ENCODE measurements around the gene SLCO4A1. TPM values are rescaled to one million over a fixed set of nuclear protein-coding genes. Genes with fewer than 3 reads are reported as not detected.

Gene SLCO4A1
- total RNA-seq, 5 donors from 2014 or later (not counting 1 experiment from before 2014, with no cell fraction given), result 0.98 to 7.2 (median 5.4) TPM

- no peak for DNase-seq
- H3K9me3 Mint-ChIP-seq, result no peaks in the 10 kb centered on the region
- ChIA-PET CTCF (no interaction called here), POLR2A (no interaction called here)
- Histone ChIP-seq H3K9me3 (no peaks in the 10 kb centered on the region), H3K27ac (ENCODE audit: low read length) (no peak overlapping the region), H3K4me1 (ENCODE audit: control insufficient read depth in 1 of 2, extremely low read depth in 1 of 2, insufficient read depth in 2 of 2, low read length in 2 of 2) (peaks cover 8 to 44% of the 10 kb centered on the region in 2 experiments), H3K36me3 (ENCODE audit: control insufficient read depth in 2 of 2, extremely low read depth in 1 of 2, insufficient read depth in 1 of 2, low read length in 1 of 2) (no peaks in the 10 kb centered on the region), H3K4me3 (ENCODE audit: control insufficient read depth in 1 of 2, extremely low read depth in 1 of 2, low read length in 1 of 2) (no peak overlapping the region), H3K27me3 (replicated peaks in 1 of 2; ENCODE audit: control insufficient read depth in 2 of 2, extremely low read depth in 1 of 2, insufficient read depth in 2 of 2, low read length in 1 of 2) (peaks cover 0 to 18% of the 10 kb centered on the region in 2 experiments)
- ATAC-seq (replicated peaks in 1 of 4), result no peak
- H3K4me1 Mint-ChIP-seq, result peaks cover 21 to 40% (median 39%) of the 10 kb centered on the region in 3 donors
- no peaks in the 10 kb centered on the region for H3K27me3 Mint-ChIP-seq
- H3K27ac Mint-ChIP-seq, result no peak overlapping the region
- WGBS (ENCODE audit: insufficient coverage), result 95% methylated on average over 6 of the region's 6 CpGs
- H3K36me3 Mint-ChIP-seq, result no peaks in the 10 kb centered on the region
- H3K4me3 Mint-ChIP-seq, result no peak overlapping the region
Measured at GRCh38 chr20:62649140-62649539, 6.8 kb downstream of the SLCO4A1 start.

DNA sequence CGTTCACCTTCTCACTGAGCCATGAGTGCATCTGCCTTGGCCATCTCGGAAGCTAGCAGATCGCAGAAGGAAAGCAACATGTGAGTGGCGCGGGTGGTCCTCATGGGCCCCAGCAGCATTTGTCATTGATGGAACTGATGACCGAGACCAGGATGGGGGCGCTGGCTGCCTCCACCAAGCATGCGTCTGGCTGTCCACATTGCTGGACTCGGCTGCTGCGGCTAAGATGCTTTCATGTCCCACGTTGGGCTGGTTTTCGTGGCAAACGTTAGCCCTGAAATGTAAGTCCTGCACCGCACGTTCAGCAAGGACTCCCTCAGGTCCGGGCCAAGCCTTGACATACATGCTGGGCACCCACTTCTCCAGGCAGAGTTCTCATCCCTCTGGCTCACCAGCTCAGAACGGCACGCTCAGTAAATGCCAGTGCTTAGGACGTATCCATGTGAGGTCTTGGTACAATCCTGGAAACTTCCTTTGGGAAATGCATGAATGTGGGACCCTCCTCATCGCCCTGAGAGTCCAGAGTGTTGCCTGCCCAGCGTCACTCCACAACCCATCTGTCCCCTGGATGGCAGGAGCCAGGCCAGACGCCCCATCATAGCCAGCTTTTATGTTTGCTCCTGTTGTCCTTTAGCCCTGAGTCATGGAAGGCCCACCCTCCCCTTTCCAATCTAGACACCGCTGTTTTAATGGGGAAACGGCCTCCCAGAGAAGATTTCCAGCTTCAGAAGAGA lies 8.4 kb downstream of the SLCO4A1 start:
- Histone ChIP-seq H3K4me1 (ENCODE audit: control insufficient read depth in 1 of 2, extremely low read depth in 1 of 2, insufficient read depth in 2 of 2, low read length in 2 of 2) (peaks cover 8 to 34% of the 10 kb centered on the region in 2 experiments), H3K4me3 (ENCODE audit: control insufficient read depth in 1 of 2, extremely low read depth in 1 of 2, low read length in 1 of 2) (no peak overlapping the region), H3K27me3 (replicated peaks in 1 of 2; ENCODE audit: control insufficient read depth in 2 of 2, extremely low read depth in 1 of 2, insufficient read depth in 2 of 2, low read length in 1 of 2) (peaks cover 0 to 2% of the 10 kb centered on the region in 2 experiments), H3K36me3 (ENCODE audit: control insufficient read depth in 2 of 2, extremely low read depth in 1 of 2, insufficient read depth in 1 of 2, low read length in 1 of 2) (no peaks in the 10 kb centered on the region), H3K9me3 (no peaks in the 10 kb centered on the region), H3K27ac (ENCODE audit: low read length) (peak overlapping the region; percentile 88)
- H3K4me3 Mint-ChIP-seq, result peak overlapping the region; percentile 75 to 82 (median 77)
- CTCF ChIA-PET, result interaction anchor here (0.6 to 0.9 kb wide), 4 partner anchors 8 to 143 kb away, joined by 3 to 6 read pairs (median 4); partner anchors contain the start of gene SLCO4A1 (in 1 of the 2)
- peak in 1 of 4 experiments; percentile 2 for ATAC-seq (replicated peaks in 1 of 4)
- H3K9me3 Mint-ChIP-seq, result no peaks in the 10 kb centered on the region
- no peaks in the 10 kb centered on the region for H3K36me3 Mint-ChIP-seq
- POLR2A ChIA-PET, result interaction anchor here (0.5 to 1.1 kb wide), 4 partner anchors 68 to 352 kb away, joined by 3 to 5 read pairs (median 4); partner anchors contain the start of gene MRGBP (in 1 of the 2)
- no peak for DNase-seq
- no peaks in the 10 kb centered on the region for H3K27me3 Mint-ChIP-seq
- peak overlapping the region; percentile 95 to 97 for H3K27ac Mint-ChIP-seq
- peaks cover 21 to 38% (median 33%) of the 10 kb centered on the region in 3 donors for H3K4me1 Mint-ChIP-seq
- WGBS (ENCODE audit: insufficient coverage), result 89% methylated on average over 23 of the region's 24 CpGs

- peaks cover 21 to 38% (median 33%) of the 10 kb centered on the region in 3 donors for H3K4me1 Mint-ChIP-seq
- peak overlapping the region; percentile 95 to 97 for H3K27ac Mint-ChIP-seq
- H3K4me3 ChIP-seq (ENCODE audit: control insufficient read depth in 1 of 2, extremely low read depth in 1 of 2, low read length in 1 of 2), result peak overlapping the region; percentile 50 to 53
- whole genome bisulfite sequencing (ENCODE audit: insufficient coverage), result 6% methylated on average over 18 of the region's 24 CpGs
- H3K36me3 ChIP-seq (ENCODE audit: control insufficient read depth in 2 of 2, extremely low read depth in 1 of 2, insufficient read depth in 1 of 2, low read length in 1 of 2), result no peaks in the 10 kb centered on the region
- POLR2A ChIA-PET, result interaction anchor here (0.5 to 1.2 kb wide), 5 partner anchors 8 to 352 kb away, joined by 3 to 6 read pairs (median 4); partner anchors contain the start of gene MRGBP (in 1 of the 2)
- ATAC-seq (replicated peaks in 1 of 4) (peak; percentile 65 to 86 (median 72)), DNase-seq (peak; percentile 59 to 95 (median 92))
- peak overlapping the region; percentile 88 for H3K27ac ChIP-seq (ENCODE audit: low read length)
- no peaks in the 10 kb centered on the region for H3K9me3 Mint-ChIP-seq
- H3K9me3 ChIP-seq, result no peaks in the 10 kb centered on the region
- peak overlapping the region; percentile 75 to 82 (median 77) for H3K4me3 Mint-ChIP-seq
- no peaks in the 10 kb centered on the region for H3K27me3 ChIP-seq (replicated peaks in 1 of 2; ENCODE audit: control insufficient read depth in 2 of 2, extremely low read depth in 1 of 2, insufficient read depth in 2 of 2, low read length in 1 of 2)
- peaks cover 8 to 33% of the 10 kb centered on the region in 2 experiments for H3K4me1 ChIP-seq (ENCODE audit: control insufficient read depth in 1 of 2, extremely low read depth in 1 of 2, insufficient read depth in 2 of 2, low read length in 2 of 2)
- CTCF ChIA-PET, result interaction anchor here (0.6 to 0.9 kb wide), 4 partner anchors 9 to 143 kb away, joined by 3 to 6 read pairs (median 4); partner anchors contain the start of gene SLCO4A1 (in 1 of the 2)
- H3K36me3 Mint-ChIP-seq, result no peaks in the 10 kb centered on the region
- no peaks in the 10 kb centered on the region for H3K27me3 Mint-ChIP-seq
Measured at GRCh38 chr20:62651285-62652021, 9.2 kb downstream of the SLCO4A1 start.

- H3K9me3 Mint-ChIP-seq, result no peaks in the 10 kb centered on the region
- no peaks in the 10 kb centered on the region for H3K36me3 ChIP-seq (ENCODE audit: control insufficient read depth in 2 of 2, extremely low read depth in 1 of 2, insufficient read depth in 1 of 2, low read length in 1 of 2)
- WGBS (ENCODE audit: insufficient coverage), result 49% methylated on average over 30 of the region's 44 CpGs
- H3K27me3 Mint-ChIP-seq, result no peaks in the 10 kb centered on the region
- peak overlapping the region; percentile 75 to 82 (median 77) for H3K4me3 Mint-ChIP-seq
- H3K9me3 ChIP-seq, result no peaks in the 10 kb centered on the region
- ChIA-PET CTCF (interaction anchor here in 1 of 2 donors (0.9 kb wide), 2 partner anchors 35 to 142 kb away, joined by 3 read pairs; no protein-coding TSS in a partner anchor), POLR2A (interaction anchor here (0.5 to 1.2 kb wide), 5 partner anchors 9 to 376 kb away, joined by 3 to 6 read pairs (median 3); partner anchors contain the start of gene MRGBP (in 1 of the 2))
- peaks cover 21 to 36% (median 33%) of the 10 kb centered on the region in 3 donors for H3K4me1 Mint-ChIP-seq
- peaks cover 8 to 33% of the 10 kb centered on the region in 2 experiments for H3K4me1 ChIP-seq (ENCODE audit: control insufficient read depth in 1 of 2, extremely low read depth in 1 of 2, insufficient read depth in 2 of 2, low read length in 2 of 2)
- H3K27ac ChIP-seq (ENCODE audit: low read length), result peak overlapping the region; percentile 77
- no peaks in the 10 kb centered on the region for H3K27me3 ChIP-seq (replicated peaks in 1 of 2; ENCODE audit: control insufficient read depth in 2 of 2, extremely low read depth in 1 of 2, insufficient read depth in 2 of 2, low read length in 1 of 2)
- ATAC-seq (replicated peaks in 1 of 4) (peak; percentile 64 to 75 (median 70)), DNase-seq (peak; percentile 44 to 85 (median 67))
- H3K4me3 ChIP-seq (ENCODE audit: control insufficient read depth in 1 of 2, extremely low read depth in 1 of 2, low read length in 1 of 2), result peak overlapping the region in 1 of 2 donors; percentile 39
- peak overlapping the region; percentile 95 to 97 for H3K27ac Mint-ChIP-seq
- H3K36me3 Mint-ChIP-seq, result no peaks in the 10 kb centered on the region
Measured at GRCh38 chr20:62652041-62652893, 10.0 kb downstream of the SLCO4A1 start.

- DNase-seq, result no peak
- ATAC-seq (replicated peaks in 1 of 4), result no peak
- no peaks in the 10 kb centered on the region for H3K36me3 Mint-ChIP-seq
- Histone ChIP-seq H3K27me3 (replicated peaks in 1 of 2; ENCODE audit: control insufficient read depth in 2 of 2, extremely low read depth in 1 of 2, insufficient read depth in 2 of 2, low read length in 1 of 2) (no peaks in the 10 kb centered on the region), H3K9me3 (no peaks in the 10 kb centered on the region), H3K27ac (ENCODE audit: low read length) (peak overlapping the region; percentile 77), H3K4me3 (ENCODE audit: control insufficient read depth in 1 of 2, extremely low read depth in 1 of 2, low read length in 1 of 2) (no peak overlapping the region), H3K36me3 (ENCODE audit: control insufficient read depth in 2 of 2, extremely low read depth in 1 of 2, insufficient read depth in 1 of 2, low read length in 1 of 2) (no peaks in the 10 kb centered on the region), H3K4me1 (ENCODE audit: control insufficient read depth in 1 of 2, extremely low read depth in 1 of 2, insufficient read depth in 2 of 2, low read length in 2 of 2) (peaks cover 8 to 33% of the 10 kb centered on the region in 2 experiments)
- peaks cover 21 to 36% (median 33%) of the 10 kb centered on the region in 3 donors for H3K4me1 Mint-ChIP-seq
- ChIA-PET POLR2A (no interaction called here), CTCF (no interaction called here)
- 97% methylated on average over 20 of the region's 20 CpGs for WGBS (ENCODE audit: insufficient coverage)
- no peaks in the 10 kb centered on the region for H3K9me3 Mint-ChIP-seq
- H3K27ac Mint-ChIP-seq, result peak overlapping the region; percentile 95 to 97
- H3K27me3 Mint-ChIP-seq, result no peaks in the 10 kb centered on the region
- H3K4me3 Mint-ChIP-seq, result peak overlapping the region in 2 of 3 donors; percentile 75 to 77
Measured at GRCh38 chr20:62652894-62653305, 10.6 kb downstream of the SLCO4A1 start.
